Cortex of kidney (tissue), 1 donor: Measurements from ENCODE around the gene MDK.
"Not testable (repeated sequence)": the region's sequence is repeated elsewhere in the genome, so short reads cannot be mapped to it uniquely, and the experiment has no call there.

Experiments used
- DNase-seq: peaks from one replicate; lab custom pipeline; 2025; lab: John Stamatoyannopoulos, UW

Gene MDK

GRCh38 chr11:46367916-46368267 lies 13.6 kb upstream of the MDK start:
- no peak for DNase-seq

GRCh38 chr11:46369458-46370152 lies 11.9 kb upstream of the MDK start:
- DNase-seq, result no peak

DNA sequence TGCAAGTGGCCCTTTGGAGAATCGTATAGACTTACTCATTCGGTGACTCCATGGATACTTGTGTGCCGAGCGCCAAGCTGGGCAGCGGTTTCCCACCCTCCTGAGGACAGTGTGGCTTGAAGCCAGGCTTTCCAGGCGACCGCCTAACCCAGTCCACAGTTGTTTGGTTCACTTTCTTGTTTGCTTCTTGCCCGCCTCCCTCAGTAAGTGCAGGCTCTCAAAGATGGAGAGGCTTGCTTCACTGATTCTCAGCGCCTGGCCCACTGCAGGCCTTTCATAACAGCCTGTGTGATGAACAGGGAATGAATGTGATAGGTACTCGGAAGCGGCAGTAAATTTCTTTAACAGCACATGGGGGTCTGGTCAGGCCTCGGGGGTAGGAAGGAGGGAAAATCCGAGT lies 11.2 kb upstream of the MDK start:
- DNase-seq, result no peak

DNA sequence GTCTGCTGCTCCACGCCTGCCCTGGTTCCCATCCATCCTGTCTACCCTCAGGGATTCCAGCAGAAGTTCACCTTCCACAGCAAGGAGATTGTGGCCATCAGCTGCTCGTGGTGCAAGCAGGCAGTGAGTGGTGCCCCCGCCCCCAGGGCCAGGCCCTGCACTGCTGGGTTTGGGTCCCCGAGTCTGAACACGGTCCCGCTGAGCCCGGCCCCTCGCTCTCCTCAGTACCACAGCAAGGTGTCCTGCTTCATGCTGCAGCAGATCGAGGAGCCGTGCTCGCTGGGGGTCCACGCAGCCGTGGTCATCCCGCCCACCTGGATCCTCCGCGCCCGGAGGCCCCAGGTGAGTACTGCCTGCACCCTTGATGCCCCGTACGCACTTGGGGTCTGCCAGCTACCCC lies 10.2 kb upstream of the MDK start:
- DNase-seq, result not testable (repeated sequence)

- DNase-seq, result no peak
Measured at GRCh38 chr11:46372086-46372485, 9.4 kb upstream of the MDK start.

GRCh38 chr11:46372501-46372900 lies 9.0 kb upstream of the MDK start:
- not testable (repeated sequence) for DNase-seq

DNA sequence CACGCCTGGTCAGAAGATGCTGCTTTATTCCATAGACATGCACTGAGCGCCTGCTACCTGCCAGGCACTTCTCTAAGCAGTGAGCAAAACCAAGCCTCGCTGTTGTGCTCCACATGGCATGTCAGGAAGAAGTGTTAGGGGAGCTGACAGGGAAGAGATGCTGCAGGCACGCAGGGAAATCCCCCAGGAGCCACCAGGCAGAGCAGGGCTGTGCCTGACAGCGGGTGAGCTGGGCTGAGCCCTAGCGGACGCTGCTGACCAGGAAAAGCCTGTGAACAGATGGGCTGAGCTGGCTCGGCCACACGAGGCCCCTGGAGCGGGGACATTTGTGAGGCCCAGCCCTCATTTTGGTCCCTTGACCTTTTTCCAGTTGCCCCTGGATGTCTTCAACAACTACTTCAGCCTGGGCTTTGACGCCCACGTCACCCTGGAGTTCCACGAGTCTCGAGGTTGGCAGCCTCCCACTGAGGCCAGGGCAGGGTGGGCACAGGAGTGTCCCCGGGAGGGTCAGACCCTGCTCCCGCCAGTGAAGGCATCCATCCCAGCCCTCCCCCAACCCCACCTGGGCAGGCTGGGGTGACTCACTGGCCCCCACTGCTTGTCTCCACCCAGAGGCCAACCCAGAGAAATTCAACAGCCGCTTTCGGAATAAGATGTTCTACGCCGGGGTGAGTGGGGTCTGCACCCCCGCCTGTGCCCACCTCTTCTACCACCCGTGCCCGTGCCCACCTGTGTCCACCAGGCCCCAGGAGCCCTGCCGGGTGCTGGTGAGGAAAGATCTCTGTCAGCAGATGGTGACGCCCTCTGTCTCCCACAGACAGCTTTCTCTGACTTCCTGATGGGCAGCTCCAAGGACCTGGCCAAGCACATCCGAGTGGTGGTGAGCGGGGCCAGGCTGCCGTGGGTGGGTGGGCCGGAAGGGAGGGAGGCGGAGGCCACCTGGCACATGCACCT lies 7.4 kb upstream of the MDK start:
- no peak for DNase-seq

GRCh38 chr11:46374815-46375214 lies 6.7 kb upstream of the MDK start:
- no peak for DNase-seq

- DNase-seq, result no peak
Measured at GRCh38 chr11:46375392-46376101, 5.9 kb upstream of the MDK start.

DNA sequence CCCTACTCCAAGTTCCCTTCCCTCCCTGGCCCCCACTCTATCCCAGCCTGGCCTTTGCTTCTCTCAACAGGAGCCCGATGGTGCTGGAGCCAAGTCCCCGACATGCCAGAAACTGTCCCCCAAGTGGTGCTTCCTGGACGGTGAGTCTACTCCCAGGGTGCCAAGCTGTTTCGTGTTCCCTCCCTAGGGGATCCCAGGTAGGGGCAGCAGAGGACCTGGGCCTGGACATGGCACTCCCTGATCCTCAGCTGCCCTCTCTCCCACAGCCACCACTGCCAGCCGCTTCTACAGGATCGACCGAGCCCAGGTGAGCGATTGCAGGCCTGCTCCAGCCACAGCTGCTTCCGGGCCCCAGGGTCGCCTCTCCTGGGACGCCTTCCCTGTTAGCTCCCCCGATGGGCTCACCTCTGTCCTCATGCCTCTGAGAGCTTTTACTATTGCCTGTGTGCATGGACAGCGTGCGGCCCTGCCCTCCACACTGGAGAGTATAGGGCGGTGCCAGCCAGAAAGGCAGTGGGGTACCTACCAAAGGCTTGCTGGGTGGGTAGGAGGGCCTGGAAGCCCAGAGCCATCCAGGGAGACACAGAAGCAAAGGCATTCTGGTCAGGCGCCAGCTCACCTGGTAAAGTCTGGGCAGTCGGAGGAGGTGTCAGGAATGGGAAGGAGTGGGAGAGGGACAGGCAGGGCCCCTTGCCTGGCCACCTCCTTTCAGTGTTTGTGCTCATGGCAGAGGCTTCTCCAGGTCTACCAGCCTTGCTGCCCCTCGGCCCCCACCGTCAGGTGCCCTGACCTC lies 5.0 kb upstream of the MDK start:
- no peak for DNase-seq

DNA sequence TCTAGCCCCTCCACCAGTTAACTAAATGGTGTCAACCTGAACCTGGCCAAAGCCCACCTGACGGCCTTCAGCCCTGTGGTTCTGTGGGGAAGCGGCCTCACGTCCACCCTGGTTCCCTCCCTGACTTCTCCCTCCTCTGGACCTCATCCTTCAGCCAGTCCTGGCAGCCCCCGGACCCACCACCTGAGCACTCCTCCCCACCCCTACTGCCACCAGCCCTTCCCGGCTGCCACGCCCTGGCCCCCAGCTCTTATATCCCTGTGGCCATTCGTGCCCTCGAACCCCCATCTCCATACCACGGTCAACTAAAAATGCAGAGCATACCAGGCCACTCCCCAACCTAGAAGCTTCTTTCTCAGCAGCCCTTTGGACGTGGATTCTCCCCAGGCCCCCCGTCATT lies 4.2 kb upstream of the MDK start:
- DNase-seq, result no peak

GRCh38 chr11:46377831-46378230 lies 3.6 kb upstream of the MDK start:
- DNase-seq, result no peak

GRCh38 chr11:46378296-46378695 lies 3.2 kb upstream of the MDK start:
- no peak for DNase-seq

- no peak for DNase-seq
Measured at GRCh38 chr11:46378811-46379481, 2.5 kb upstream of the MDK start.

DNA sequence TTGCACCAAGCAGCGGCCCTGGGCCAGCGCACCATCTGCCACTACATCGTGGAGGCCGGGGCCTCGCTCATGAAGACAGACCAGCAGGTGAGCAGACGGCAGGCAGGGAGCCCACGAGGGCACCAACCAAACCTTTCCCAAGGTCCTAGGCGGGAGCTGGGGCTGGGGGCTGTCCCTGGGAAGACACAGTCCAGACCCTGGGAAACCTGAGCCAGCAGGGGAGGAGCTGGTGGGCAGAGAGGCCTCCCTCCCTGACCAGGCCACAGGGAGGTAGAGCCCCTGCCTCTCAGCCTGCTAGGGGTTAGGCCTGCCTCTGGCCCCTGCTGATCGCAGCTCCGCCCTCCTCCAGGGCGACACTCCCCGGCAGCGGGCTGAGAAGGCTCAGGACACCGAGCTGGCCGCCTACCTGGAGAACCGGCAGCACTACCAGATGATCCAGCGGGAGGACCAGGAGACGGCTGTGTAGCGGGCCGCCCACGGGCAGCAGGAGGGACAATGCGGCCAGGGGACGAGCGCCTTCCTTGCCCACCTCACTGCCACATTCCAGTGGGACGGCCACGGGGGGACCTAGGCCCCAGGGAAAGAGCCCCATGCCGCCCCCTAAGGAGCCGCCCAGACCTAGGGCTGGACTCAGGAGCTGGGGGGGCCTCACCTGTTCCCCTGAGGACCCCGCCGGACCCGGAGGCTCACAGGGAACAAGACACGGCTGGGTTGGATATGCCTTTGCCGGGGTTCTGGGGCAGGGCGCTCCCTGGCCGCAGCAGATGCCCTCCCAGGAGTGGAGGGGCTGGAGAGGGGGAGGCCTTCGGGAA lies 1.8 kb upstream of the MDK start:
- DNase-seq, result not testable (repeated sequence)

- DNase-seq, result no peak
Measured at GRCh38 chr11:46380340-46381047, 975 bp upstream of the MDK start.

DNA sequence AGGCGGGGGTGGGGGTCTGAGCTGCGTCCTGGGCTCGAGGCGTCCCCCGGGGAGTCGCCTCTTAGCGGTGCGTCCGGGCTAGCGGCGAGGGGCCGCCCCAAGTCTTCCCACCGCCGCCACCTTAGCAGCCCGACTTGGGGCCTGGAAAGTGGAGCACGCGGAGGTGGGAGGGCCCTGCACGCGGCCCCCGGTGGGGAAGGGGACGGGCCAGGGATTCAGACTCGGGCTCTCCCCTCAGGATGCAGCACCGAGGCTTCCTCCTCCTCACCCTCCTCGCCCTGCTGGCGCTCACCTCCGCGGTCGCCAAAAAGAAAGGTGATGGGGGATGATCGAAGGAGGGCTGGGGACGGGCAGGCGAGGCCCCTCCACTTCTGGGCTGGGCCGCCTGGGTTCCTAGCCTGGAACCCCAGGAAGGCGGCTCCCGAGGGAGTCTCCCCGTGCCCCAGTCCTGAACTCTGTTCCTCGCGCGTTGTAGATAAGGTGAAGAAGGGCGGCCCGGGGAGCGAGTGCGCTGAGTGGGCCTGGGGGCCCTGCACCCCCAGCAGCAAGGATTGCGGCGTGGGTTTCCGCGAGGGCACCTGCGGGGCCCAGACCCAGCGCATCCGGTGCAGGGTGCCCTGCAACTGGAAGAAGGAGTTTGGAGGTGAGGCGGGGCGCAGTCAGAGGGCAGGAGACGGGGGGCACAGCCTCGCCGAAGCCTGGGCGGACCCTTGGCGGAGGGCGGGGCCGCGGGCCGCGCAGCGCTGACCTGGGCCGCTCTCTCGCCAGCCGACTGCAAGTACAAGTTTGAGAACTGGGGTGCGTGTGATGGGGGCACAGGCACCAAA lies 563 bp downstream of the MDK start:
- no peak for DNase-seq

GRCh38 chr11:46382646-46383403 lies 1.4 kb downstream of the MDK start:
- no peak for DNase-seq
